ENCODE measurements around the gene CIC.

Gene CIC

DNA sequence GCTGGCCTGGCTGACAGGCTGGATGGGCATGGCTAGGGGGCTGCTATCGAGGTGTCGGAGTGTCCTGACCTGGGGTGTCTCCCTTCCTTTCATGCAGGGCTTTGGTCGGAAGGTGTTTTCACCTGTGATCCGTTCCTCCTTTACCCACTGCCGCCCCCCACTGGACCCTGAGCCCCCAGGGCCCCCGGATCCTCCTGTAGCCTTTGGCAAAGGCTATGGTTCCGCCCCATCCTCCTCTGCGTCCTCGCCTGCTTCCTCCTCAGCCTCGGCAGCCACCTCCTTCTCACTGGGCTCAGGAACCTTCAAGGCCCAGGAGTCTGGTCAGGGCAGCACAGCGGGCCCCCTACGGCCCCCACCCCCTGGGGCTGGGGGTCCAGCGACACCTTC lies 21.1 kb downstream of the CIC start:
- no peak for DNase-seq

DNA sequence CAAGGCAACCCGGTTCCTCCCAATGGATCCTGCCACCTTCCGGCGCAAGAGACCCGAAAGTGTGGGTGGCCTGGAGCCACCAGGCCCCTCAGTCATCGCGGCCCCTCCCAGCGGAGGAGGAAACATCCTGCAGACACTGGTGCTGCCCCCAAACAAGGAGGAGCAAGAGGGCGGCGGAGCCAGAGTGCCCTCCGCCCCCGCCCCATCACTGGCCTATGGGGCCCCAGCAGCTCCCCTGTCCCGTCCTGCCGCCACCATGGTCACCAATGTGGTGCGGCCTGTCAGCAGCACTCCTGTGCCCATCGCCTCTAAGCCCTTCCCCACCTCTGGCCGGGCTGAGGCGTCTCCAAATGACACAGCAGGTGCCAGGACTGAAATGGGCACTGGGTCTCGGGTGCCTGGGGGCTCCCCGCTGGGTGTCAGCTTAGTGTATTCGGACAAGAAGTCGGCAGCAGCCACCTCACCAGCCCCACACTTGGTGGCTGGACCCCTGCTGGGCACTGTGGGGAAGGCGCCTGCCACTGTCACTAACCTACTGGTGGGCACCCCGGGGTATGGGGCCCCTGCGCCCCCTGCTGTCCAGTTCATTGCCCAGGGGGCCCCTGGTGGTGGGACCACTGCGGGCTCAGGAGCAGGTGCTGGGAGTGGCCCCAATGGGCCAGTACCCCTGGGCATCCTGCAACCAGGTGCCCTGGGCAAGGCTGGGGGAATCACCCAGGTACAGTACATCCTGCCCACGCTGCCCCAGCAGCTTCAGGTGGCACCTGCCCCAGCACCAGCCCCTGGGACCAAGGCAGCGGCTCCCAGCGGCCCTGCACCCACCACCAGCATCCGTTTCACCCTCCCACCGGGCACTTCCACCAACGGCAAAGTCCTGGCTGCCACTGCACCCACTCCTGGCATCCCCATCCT lies 21.7 kb downstream of the CIC start:
- DNase-seq = no peak

DNA sequence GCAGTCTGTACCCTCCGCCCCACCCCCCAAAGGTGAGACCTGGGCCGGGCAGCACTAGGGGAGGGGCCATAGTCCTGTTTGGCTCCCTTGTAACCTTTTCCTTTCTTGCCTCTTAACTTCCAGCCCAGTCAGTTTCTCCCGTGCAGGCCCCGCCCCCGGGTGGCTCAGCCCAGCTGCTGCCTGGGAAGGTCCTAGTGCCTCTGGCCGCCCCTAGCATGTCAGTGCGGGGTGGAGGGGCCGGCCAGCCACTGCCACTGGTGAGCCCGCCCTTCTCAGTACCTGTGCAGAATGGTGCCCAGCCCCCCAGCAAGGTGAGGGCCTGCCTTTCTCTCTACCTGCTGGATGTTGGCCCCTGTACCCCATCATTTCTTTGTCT lies 22.4 kb downstream of the CIC start:
- no peak for DNase-seq

DNA sequence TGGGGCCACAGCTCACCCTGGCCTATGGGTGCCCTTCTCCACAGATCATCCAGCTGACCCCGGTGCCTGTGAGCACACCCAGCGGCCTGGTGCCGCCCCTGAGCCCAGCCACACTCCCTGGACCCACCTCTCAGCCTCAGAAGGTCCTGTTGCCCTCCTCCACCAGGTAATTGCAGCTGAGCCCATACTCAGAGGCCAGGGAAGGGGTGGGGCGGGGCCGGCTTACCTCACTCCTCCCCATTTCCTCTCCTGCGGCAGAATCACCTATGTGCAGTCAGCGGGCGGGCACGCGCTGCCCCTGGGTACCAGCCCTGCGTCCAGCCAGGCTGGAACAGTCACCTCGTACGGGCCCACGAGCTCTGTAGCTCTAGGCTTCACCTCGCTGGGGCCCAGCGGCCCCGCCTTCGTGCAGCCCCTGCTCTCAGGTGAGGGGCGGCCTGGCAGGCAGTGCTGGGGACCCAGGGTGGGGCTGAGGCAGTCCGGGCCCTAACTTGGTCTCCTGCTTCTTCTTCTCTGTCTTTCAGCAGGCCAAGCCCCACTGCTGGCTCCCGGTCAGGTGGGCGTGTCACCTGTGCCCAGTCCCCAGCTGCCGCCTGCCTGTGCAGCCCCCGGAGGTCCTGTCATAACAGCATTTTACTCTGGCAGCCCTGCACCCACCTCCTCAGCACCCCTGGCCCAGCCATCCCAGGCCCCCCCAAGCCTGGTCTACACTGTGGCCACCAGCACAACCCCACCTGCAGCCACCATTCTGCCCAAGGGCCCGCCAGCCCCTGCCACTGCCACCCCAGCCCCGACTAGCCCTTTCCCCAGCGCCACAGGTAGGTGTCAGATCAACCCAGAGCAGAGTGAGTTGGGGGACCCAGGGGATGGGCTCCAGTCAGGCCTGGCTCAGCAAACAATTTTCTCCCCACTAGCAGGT lies 23.2 kb downstream of the CIC start:
- no peak for DNase-seq

DNA sequence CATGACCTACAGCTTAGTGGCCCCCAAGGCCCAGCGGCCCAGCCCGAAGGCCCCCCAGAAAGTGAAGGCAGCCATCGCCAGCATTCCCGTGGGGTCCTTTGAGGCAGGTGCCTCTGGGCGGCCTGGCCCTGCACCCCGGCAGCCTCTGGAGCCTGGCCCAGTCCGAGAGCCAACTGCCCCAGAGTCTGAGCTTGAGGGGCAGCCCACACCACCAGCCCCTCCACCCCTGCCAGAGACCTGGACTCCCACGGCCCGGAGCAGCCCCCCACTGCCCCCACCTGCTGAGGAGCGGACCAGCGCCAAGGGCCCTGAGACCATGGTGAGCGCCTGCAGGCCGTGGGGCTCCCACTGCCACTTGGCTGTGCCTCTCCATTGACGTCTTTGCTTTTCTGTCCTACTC lies 23.9 kb downstream of the CIC start:
- no peak for DNase-seq

DNA sequence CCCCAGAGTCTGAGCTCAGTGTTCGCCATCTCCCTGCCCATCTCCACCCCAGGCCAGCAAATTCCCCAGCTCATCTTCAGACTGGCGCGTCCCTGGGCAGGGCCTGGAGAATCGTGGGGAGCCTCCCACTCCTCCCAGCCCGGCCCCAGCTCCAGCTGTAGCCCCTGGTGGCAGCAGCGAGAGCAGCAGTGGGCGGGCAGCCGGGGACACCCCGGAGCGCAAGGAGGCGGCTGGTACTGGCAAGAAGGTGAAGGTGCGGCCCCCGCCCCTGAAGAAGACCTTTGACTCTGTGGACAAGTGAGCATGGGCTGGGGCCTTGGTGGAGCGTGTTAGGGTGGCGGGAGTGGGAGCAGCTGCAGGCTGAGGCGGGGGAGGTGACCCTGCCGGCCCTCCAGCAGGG lies 24.5 kb downstream of the CIC start:
- no peak for DNase-seq

DNA sequence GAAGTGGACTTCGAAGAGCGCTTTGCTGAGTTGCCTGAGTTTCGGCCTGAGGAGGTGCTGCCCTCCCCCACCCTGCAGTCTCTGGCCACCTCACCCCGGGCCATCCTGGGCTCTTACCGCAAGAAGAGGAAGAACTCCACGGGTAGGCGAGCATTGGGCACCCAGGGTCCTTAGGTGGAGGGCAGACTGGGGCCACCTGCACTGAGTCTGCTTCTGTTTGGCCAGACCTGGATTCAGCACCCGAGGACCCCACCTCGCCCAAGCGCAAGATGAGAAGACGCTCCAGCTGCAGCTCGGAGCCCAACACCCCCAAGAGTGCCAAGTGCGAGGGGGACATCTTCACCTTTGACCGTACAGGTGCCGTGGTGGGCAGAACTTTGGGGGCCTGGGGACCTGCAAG lies 24.9 kb downstream of the CIC start:
- no peak for DNase-seq

DNA sequence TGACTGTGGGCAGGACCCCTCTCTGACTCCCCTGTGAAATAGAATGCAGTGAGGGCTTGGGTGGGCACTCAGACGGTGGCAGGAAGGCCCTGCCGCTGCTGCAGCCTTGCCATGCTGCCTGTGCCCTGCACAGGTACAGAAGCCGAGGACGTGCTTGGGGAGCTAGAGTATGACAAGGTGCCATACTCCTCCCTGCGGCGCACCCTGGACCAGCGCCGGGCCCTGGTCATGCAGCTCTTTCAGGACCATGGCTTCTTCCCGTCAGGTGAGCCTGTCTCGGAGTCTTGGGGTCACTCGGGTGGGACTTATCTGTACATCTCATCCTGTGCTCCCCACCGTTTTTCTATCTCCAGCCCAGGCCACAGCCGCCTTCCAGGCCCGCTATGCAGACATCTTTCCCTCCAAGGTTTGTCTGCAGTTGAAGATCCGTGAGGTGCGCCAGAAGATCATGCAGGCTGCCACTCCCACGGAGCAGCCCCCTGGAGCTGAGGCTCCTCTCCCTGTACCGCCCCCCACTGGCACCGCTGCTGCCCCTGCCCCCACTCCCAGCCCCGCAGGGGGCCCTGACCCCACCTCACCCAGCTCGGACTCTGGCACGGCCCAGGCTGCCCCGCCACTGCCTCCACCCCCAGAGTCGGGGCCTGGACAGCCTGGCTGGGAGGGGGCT lies 25.6 kb downstream of the CIC start:
- DNase-seq = no peak

DNA sequence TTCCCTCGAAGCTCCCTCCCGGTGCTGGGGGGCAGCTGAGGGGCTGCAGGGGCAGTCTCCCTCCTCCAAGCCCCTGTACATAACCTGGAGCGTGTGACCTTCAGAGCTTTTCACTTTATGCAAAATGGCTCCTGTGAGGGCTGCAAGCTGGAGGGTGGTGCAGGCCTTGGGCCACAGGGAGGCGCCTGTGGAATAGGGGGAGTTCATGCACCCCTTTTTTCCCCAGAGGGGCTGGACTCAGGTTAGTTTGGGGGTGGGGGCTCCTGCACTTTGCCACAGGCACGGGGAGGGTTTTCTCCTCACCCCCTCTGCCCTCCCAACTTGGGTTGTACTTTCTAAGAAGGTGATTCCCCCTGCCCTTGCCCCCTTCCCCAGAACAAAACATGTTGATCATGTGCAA lies 26.3 kb downstream of the CIC start:
- no peak for DNase-seq

DNA sequence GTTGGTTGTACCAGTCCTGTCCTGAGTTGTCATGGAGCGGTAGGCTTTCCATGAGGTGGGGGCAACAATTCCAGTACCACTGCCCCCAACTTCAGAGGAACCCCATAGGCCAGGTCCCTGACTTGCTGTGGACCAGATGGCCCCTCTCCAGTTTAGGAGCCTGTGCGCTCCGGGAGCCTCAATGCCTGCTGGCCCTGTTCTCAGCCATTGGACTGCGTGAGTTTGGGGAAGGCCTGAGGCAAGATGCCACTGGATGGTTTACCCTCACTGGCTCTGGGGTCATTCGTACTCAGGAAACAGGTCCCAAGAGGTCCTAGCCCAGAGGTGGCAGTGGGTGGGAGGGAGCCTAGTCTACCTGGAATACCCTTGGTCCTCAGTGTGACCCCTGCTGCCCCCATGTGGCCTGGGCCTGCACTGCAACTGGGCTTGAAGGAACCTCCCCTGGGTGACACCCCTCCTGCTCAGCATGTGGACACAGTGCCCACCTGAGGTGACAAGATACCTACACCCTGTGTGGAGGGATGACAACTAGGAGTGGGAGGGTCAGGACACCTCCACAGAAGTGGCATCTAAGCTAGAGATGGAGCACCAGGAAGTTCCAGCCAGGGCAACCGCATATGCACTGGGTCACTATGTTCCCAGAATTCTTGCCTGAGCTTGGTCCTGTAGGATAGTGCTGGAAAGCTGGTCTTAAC lies 26.9 kb downstream of the CIC start:
- peak; percentile 73 for DNase-seq

DNA sequence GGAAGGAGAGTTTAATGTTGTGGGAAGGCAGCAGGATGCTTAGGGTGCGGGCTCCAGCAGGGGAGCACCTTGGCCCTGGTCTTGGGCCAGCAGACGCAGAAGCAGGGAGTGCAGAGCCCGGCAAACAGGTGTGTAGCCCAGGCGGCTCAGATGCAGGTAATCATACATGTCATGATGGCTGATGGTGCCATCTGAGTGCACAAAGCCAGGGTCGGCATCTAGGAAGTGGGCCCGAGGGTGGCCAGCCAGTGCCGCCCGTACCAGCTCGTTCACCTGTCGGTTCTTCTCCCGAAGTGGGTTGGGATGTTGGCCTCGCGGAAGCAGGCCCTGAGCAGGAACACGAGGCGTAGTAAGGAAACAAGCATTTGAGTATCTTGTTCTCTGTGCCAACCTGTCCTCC lies 28.0 kb downstream of the CIC start:
- no peak for DNase-seq

DNA sequence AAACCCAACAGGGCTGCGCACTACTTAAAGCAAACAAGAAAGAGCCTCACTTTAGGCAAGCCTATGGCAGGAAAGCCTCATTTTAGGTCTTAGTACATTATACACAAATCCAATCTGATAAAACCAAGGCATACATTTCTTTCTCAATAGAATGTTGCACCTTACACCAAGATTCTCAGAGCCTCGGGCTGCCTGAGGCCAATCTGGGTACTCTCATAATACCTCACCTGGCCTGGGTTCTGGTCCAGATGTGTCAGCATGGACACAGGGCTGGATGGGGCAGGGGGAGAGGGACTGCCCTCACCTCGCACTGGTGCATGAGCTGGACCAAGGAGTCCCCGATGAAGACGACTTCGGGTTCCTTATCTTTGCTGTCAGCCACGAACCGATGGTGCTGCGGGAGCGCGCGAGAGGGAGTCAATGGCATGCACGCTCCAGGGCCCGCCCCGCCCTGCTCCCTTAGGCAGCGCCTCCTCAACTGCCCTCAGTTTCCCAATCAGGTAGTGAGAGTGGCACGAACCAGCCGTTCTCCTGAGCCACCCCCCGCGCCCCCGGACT lies 32.7 kb downstream of the CIC start, which contains the start of gene PRR19:
Gene PRR19, plus strand, starts transcription at position 487 of the 558 bp plus-strand sequence. CDS start 7,453 bp downstream, outside the sequence.
- no peak for DNase-seq

DNA sequence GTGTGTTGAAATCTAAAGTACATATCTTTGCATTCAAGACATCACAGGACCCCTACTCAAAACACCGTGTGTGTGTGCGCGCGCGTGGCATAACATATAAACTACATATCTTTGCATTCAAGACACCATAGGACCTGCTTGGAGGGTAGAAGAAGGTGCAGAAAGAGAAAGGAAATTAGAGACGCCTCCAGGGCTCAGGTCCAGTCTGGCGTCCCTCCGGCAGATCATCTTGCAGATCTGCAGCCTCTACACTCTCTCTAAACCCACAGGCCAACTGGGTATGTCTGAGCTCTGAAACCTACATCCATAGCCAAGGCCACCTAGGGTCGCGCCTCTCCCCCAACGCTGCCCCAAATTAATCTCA lies 34.0 kb downstream of the CIC start:
- no peak for DNase-seq

DNA sequence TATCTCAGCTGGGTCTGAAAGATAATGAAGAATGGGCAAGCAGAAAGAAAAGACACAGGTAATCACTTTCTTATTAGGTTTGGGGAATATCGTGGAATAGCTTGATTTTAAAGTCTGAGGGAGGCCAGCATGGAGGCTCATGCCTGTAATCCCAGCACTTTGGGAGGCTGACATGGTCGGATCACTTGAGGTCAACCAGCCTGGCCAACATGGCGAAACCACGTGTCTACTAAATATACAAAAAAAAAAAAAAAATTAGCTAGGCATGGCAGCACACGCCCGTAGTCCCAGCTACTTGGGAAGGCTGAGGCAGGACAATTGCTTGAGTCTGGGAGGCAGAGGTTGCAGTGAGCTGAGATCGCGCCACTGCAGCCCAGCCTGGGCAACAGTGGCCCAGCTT lies 34.8 kb downstream of the CIC start:
- DNase-seq = no peak

DNA sequence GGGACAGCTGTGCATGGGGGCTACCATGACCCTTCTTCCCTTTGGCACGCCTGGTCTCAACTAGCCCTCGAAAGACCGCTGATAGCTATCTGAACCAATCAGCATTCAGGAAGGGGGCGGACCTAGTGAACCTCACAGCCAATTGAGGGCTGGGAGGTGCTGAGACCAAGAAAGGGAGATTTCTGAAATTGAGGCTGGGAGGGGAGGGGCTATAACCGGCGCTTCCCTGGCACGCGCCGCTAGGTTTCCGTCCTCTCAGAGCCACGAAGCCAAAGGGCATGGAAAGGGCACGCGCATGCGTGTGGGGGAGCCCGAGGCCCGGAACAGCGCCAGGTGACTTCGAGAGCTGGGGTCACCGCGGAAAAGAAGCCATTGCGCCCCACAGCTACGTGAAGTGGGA lies 37.6 kb downstream of the CIC start:
- DNase-seq = no peak

DNA sequence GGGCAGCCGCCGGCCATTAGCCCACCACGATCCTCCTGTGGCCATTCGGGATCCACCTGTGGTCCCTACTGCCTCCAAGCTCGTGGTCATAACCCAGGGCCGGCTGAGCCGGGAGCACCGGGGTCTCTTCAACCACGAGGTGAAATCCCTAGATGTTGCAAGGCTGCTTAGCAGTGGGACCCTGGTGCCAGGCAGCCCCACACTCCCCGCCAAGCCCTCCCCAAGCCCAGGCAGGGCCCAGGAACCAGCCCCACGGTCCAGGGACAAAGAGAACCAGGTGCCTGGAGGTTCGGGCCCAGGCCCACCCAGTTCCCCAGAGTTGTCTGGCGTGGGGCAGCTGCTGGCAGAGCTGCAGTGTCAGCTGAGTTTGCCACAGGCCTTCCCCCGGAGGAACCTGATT lies 40.6 kb downstream of the CIC start:
- no peak for DNase-seq

DNA sequence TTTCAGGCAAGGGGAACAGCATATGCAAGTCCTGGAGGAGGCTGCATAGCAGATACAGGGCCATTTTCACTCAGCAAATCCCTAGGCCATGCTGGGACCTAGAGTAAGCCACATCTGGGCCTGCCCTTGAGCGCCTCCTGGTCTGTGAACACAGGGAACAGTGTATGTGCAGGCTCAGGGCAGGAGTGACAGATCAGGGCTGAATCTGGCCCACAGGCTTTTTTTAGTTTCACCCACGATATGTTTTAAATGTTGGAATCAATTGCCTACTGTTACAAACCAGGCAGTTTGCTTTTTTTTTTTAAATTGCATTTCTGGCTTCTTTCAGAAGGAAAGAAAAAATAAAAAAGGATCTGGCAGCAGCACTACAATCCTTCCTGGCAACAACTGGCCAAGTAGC lies 42.6 kb downstream of the CIC start:
- DNase-seq = no peak

DNA sequence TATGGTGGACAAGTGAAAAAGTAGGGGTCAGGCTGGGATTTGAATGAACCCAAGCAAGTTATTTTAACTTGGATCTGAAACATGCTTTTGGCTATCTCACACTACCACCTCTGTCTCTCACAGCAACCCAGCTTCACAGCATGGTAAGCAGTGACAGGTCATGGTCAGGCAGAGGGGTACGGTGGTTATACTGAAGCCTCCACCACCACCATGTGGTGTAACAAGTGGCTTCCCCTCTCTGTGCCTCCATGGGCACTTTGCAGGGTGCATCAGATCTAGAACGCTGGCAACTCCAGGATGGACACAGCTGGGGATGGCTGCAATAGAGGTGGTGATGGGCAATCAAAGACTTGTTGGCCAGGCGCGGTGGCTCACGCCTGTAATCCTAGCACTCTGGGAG lies 43.3 kb downstream of the CIC start:
- no peak for DNase-seq

DNA sequence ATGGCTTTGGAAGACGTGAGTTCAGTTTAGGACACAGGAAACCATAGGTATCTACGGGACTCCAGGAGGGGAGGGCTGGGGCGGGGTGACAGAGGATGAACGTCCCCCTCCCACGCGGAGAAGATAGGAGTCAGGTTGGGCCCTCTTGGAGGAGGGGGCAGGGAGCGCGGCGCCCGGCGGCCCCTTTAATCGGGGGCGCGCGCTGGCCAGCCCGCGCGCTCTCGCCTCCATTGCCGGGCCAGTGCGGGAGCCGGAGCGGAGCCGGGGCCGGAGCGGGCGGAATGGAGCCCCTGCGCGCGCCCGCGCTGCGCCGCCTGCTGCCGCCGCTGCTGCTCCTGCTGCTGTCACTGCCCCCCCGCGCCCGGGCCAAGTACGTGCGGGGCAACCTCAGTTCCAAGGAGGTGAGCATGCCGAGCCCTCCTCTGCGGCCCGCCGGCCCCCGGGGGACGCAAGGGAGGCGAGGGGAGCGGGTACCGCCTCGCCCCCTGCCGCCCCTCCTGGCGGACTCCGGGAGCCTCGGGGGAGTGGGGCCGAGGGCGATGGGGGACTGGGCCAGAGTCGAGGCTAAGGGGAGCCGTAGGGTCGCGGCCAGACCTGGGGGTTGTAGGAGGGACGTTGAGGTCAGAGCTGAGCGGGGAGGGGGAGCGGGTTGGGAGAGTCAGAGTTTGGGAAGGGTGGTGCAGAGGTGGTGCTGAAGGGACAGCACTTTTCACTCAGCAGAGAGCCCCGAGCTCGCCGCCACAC lies 44.2 kb downstream of the CIC start, which contains the start of gene TMEM145:
Gene TMEM145, plus strand, starts transcription at position 214 of the 744 bp plus-strand sequence. Its CDS starts 68 bp downstream, at position 282.
- peak; percentile 49 for DNase-seq

DNA sequence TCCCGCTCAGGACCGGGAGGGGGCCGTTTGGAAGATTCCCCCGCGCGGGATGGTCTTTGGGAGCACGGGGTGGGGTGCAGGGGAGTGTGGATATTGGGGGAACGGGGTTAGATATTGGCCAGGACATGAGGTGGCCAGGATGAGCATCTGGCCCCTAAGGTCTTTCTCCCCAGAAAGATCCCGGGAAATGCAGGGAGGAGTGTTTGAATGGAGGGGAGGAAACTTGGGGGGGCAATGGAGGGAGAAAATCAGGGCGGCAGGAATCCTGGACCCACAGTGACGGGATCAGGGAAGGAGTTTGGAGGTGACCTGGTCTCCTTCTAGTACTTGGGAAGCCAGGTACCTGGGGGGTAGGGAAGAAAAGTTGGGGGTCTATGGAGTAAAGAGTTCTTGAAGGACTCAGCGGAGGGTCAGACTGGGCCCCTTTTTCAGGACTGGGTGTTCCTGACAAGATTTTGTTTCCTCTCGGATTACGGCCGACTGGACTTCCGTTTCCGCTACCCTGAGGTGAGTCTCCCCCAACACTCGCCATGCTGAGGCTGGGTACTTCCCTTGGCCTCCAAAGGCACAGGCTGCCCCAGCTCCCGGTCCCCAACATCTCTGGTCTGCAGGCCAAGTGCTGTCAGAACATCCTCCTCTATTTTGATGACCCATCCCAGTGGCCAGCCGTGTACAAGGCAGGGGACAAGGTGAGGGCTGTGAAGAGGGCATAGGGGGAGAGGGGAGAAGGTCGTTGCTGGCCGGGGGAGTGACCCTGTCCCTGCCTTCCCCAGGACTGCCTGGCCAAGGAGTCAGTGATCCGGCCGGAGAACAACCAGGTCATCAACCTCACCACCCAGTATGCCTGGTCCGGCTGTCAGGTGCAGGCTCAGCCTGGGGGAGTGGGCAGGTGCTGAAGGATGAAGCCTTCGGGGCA lies 45.0 kb downstream of the CIC start:
- DNase-seq = no peak
